ENCODE measurements around the gene ITGA2. TPM values are rescaled to one million over a fixed set of nuclear protein-coding genes. Genes with fewer than 3 reads are reported as not detected.
A peak's percentile ranks its signal among the peaks of the same experiment; 100 is the strongest.

Gene ITGA2
- total RNA-seq, result 0.05 and 0.07 TPM in 2 replicates

DNA sequence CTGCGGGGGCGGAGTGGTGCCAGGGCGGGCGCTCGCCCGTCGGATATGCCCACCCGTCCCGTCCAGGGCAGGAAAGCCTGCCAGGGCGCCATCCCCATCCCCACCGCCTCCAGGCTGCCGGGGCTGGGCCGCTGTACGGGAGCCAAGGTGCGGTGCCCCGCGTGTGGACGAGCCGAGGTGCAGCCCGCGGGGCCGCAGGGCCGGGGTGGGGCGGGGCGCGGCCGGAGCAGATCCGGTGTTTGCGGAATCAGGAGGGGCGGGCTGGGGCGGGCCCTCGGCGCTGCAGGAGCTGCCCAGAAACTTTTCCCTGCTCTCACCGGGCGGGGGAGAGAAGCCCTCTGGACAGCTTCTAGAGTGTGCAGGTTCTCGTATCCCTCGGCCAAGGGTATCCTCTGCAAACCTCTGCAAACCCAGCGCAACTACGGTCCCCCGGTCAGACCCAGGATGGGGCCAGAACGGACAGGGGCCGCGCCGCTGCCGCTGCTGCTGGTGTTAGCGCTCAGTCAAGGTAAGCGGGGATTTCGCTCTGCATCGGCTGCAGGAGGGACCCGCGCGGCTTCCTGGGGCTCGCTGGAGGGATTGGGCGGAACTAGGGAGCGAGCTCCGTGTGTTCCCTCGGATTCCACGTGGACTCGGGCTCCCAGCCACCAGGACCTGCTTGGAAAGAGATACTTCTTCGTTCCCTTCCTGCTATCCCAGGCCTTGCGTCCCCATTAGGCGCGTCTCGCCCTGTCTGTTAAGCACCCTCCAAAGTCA lies at the start of gene ITGA2:
ITGA2 (plus strand) TSS at position 328 of the 756 bp plus-strand sequence; CDS start at position 445, 117 bp downstream.
- no peak within 1 kb of the TSS for H3K27ac Mint-ChIP-seq
- no peaks in the 10 kb centered on the region for H3K9me3 Mint-ChIP-seq
- H3K4me3 Mint-ChIP-seq, result peak within 1 kb of the TSS; percentile 72
- peaks cover 40% of the 10 kb centered on the region for H3K27me3 Mint-ChIP-seq
- peaks cover 11% of the 10 kb centered on the region for H3K4me1 Mint-ChIP-seq
- intact Hi-C loops (cut with micrococcal nuclease), result no loop called here
- no peaks in the 10 kb centered on the region for H3K36me3 Mint-ChIP-seq (ENCODE audit: low read depth)
- no peak for TF ChIP-seq CTCF (IDR thresholded peaks at IDR 0.05)
- peak; percentile 61 for ATAC-seq (ENCODE audit: low read depth)
- DNase-seq, result peak; percentile 17
- POLR2A ChIA-PET, result no interaction called here
- CTCF ChIA-PET, result no interaction called here

DNA sequence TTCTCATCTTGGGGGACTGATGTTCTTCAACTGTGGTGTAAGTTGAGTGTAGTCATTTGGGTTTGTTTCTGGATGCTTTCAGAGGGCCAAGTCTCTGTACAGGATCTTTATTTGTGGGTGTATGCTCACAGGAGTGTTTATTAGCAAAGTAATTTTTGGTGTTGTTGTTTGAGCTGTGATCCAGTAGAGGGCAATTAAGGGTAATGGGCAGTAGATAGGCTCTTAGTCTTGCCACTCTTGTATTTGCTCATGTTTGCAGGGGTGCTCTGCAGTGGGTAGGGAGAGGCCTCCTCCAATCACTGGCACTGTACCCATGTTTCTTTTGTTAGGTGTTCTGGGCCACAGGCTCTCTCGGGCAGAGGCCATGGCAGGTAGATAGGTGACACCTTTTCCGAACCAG lies 45.9 kb upstream of the ITGA2 start:
- H3K27ac Mint-ChIP-seq, result no peak overlapping the region
- H3K4me1 Mint-ChIP-seq, result peaks cover 6% of the 10 kb centered on the region
- ChIA-PET CTCF (no interaction called here), POLR2A (no interaction called here)
- intact Hi-C loops (cut with micrococcal nuclease), result no loop called here
- no peak for TF ChIP-seq CTCF (IDR thresholded peaks at IDR 0.05)
- no peak for DNase-seq
- H3K9me3 Mint-ChIP-seq, result no peaks in the 10 kb centered on the region
- peaks cover 8% of the 10 kb centered on the region for H3K27me3 Mint-ChIP-seq
- ATAC-seq (ENCODE audit: low read depth), result no peak
- no peaks in the 10 kb centered on the region for H3K36me3 Mint-ChIP-seq (ENCODE audit: low read depth)
- H3K4me3 Mint-ChIP-seq, result no peak overlapping the region

- intact Hi-C loops (cut with micrococcal nuclease), result no loop called here
- no peak for ATAC-seq (ENCODE audit: low read depth)
- CTCF ChIA-PET, result interaction anchor here (1.2 kb wide), 1 partner anchor 28 kb away, joined by 3 read pairs; no protein-coding TSS in a partner anchor
- Mint-ChIP-seq H3K4me1 (peaks cover 10% of the 10 kb centered on the region), H3K9me3 (no peaks in the 10 kb centered on the region), H3K27ac (no peak overlapping the region), H3K4me3 (no peak overlapping the region), H3K27me3 (peaks cover 8% of the 10 kb centered on the region), H3K36me3 (ENCODE audit: low read depth) (no peaks in the 10 kb centered on the region)
- POLR2A ChIA-PET, result no interaction called here
- DNase-seq, result no peak
- TF ChIP-seq CTCF (IDR thresholded peaks at IDR 0.05), result no peak
These were observed 45.3 kb upstream of the ITGA2 start for GRCh38 chr5:52943808-52944207.

DNA sequence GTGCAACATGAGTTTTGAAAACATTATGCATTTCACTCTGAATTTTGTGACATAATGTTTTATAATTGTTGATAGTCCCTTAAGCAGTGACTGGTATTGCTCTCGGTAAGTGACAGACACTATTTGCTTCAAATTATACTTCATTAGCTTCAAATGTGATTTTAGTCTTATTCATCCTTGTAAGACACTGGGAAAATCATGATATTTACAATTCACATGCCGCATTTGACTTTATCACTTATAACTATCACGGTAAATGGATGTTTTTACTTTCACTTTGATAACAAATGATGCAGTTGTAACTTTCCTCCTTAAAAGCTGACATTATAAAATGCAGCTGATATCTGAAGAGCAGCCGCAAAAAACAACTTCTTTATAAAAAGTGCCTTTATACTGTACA lies 44.1 kb upstream of the ITGA2 start:
- ATAC-seq (ENCODE audit: low read depth) (no peak), DNase-seq (no peak)
- ChIA-PET CTCF (interaction anchor here (1.2 kb wide), 1 partner anchor 29 kb away, joined by 3 read pairs; no protein-coding TSS in a partner anchor), POLR2A (no interaction called here)
- H3K4me3 Mint-ChIP-seq, result peak overlapping the region; percentile 35
- H3K36me3 Mint-ChIP-seq (ENCODE audit: low read depth), result no peaks in the 10 kb centered on the region
- H3K9me3 Mint-ChIP-seq, result no peaks in the 10 kb centered on the region
- H3K27me3 Mint-ChIP-seq, result peaks cover 8% of the 10 kb centered on the region
- H3K4me1 Mint-ChIP-seq, result peaks cover 10% of the 10 kb centered on the region
- TF ChIP-seq CTCF (IDR thresholded peaks at IDR 0.05), result no peak
- intact Hi-C loops (cut with micrococcal nuclease), result loop anchor here (5.0 kb wide), 1 partner anchor 1272 kb away; no protein-coding TSS in a partner anchor
- no peak overlapping the region for H3K27ac Mint-ChIP-seq

GRCh38 chr5:52947208-52947607 lies 41.9 kb upstream of the ITGA2 start:
- H3K9me3 Mint-ChIP-seq, result no peaks in the 10 kb centered on the region
- no peak for TF ChIP-seq CTCF (IDR thresholded peaks at IDR 0.05)
- POLR2A ChIA-PET, result no interaction called here
- H3K4me1 Mint-ChIP-seq, result peaks cover 10% of the 10 kb centered on the region
- DNase-seq (no peak), ATAC-seq (ENCODE audit: low read depth) (no peak)
- H3K36me3 Mint-ChIP-seq (ENCODE audit: low read depth), result no peaks in the 10 kb centered on the region
- H3K27me3 Mint-ChIP-seq, result peaks cover 8% of the 10 kb centered on the region
- no peak overlapping the region for H3K4me3 Mint-ChIP-seq
- no peak overlapping the region for H3K27ac Mint-ChIP-seq
- intact Hi-C loops (cut with micrococcal nuclease), result loop anchor here (5.0 kb wide), 1 partner anchor 1270 kb away; no protein-coding TSS in a partner anchor
- CTCF ChIA-PET, result no interaction called here

All from activated B cell treated with CpG ODN at 0.5 μM for 24 hours (primary cell).